HCEC 1CT (cell line): Measurements from ENCODE around the gene KRTAP21-2.
"Not testable (repeated sequence)": the region's sequence is repeated elsewhere in the genome, so short reads cannot be mapped to it uniquely, and the experiment has no call there.

Experiments used
- DNase-seq: peaks from one replicate; pipeline ENCODE4 v3.0.0-alpha.2; 2017

Gene KRTAP21-2

DNA sequence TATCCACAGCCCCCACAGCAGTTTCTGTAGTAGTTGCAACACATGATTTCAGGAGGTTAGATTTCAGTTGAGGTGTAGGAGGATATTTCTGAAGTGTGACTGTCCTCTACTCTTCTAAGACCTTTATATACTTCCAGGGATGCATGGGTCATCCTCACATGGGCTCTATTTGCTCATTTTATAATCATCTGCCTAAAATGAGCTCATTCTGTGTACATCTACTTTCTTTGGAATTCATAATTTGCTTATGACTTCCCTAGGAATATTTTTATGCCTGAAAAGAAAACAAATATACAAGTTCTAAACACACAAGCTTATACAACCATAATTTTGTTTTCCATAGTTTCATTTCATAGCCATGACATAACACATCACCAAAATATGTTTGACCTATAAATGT is at the start of gene KRTAP21-2:
Gene KRTAP21-2, minus strand, starts transcription at position 101 of the 400 bp plus-strand sequence. Its CDS starts 57 bp downstream, at position 44.
- no peak for DNase-seq

DNA sequence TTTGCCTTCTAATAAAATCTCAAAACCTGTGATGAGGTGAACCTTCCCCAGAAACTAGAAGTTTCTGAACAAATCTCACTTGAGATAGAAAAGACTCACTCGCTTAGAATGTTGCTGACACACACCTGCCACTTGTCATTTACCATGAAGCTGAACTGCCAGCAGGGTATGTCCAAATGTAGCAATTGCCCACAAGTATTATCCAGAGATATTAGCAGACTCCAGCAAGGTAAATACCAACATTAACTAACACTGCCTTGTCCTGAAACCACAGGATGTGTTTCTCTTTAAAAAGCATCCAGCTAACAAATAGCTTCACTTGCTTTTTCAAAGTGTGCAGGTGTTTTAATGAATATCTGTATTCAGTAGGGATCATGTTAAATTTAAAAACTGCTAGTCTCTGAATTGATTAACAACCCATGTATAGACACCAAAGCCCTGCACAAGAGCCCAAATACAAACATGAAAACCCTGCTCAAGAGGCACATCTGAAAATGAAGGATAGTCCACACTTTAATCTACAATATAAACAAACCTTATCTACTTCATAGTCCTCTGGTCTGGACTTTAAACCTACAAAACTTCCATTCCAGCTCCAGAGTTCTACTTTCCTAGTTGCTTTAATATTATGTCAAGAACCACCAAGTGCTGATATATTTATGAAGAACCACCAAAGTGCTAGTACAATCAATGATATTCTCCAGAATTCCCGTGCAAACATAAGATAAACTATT is 46.7 kb upstream of the KRTAP21-2 start:
- no peak for DNase-seq

DNA sequence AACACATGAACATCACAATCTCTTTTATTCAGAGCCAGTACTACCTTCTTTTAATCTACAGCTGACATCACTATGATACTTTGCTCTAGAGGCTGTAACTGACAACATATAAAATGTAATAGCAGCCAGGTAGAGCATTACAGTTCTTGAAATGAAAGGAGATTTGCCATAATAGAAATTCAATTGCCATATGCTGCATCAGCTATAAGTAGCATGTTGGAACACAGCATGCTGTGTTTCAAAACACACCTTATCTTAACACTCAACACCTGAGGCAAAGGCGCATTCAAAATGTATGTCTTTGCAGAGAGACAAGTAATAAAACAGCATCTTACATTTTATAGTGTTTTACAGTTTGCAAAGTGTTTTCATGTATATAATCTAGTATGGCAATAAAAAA is 32.2 kb upstream of the KRTAP21-2 start:
- DNase-seq: no peak

DNA sequence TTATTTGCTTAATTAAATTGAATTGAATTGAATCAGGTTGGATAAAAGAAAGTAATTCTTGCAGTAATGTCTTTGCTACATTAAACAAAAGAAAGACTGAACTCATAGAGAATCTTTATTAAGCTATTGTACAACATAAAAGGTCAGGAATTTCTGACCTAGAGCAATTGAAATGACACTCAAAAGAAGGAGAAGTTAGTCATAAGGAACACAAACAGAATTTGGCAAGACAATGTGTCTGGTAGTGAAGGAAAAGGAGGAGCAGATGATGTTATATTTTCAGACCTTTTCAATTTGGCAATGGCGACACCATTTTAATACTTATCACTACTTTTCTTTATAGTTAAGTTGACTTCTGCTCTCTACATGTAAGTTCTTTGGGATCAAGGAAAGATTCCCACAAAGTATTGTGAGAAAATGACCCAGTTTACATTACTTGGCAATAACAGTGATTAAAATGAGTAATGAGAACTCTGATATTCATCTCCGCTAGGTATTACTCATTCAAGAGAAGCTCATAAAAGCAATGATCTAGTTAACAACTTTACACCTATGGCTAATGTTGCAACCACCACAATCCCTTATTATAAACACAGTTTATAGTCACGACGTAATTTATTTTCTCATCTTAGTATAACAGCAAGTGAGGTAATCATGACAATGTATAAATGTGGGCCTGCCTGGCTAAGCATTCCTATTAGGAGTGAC is 22.8 kb upstream of the KRTAP21-2 start:
- no peak for DNase-seq

DNA sequence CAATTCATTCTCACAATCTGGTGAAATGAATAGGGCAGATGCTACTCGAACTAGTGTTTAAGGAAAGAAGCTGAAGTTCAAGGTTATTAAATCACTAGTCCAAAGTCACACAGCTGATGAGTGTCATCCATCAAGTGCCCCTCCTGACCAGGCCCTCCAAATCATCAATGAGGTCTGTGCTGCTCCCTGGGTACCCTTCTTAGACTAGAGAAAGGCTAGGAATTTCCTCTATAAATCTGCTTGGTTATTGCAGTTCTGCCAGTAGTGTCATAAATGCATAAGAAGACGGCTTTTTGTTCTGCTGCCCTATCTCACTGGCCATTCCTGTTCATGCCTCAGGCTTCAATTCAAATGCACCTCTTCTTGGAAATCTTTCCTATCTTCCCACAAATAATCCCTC is 13.7 kb upstream of the KRTAP21-2 start:
- no peak for DNase-seq

DNA sequence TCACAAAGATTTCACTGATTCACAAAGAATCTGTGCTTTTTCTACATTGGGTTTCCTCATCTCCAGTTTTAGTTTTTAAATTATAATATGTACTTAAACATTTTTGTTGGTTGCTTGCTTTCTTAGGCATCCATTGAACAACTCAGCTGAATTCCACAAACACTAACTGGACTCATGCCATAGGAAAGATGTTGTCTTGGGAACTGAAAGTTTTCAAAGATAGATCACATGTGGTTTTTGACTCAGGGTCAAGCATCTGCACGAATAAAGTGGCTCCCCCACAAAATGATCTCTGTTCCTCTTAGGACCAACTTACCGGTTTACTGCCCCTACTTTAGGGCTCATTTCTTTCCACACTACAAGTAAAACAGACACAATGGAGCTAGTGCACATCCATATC is 11.2 kb upstream of the KRTAP21-2 start:
- DNase-seq: no peak

DNA sequence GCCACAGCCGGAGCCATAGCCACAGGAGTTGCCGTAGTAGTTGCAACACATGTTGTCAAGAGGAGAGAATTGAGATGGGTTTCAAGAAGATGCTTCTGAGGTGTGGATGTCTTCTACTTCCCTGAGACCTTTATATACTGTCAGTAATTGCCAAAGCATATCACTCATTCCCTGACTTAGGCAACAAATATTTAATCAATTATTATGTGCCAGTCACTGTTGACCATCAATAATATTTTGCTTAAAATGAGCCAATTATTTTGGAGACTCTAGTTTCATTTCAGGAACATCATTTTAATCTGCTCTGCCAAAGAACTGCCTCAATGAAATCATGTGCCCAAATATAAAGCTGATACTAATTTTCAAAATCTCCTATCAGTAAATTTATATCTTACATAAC is 8.3 kb upstream of the KRTAP21-2 start, which contains the start of gene KRTAP21-1:
Gene KRTAP21-1, minus strand, starts transcription at position 101 of the 400 bp plus-strand sequence. Its CDS starts 50 bp downstream, at position 51.
- not testable (repeated sequence) for DNase-seq

DNA sequence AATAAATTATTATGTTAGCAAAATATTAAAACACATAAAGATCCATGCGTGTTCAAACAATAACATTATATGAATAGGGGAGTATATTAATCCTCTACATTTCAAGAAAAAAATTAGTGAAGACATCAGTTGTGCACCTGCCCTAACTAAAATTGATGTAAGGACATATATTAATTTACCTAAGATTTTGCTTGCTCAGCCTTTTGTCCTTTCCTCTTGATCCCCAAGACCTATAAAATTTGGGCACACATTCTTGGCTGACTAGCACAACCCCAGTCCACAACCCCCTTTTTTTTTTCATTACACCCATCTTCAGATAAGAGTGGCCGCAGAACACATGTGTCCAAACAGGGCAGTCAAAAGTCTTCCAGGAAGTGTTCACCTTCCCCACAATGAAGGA is 6.6 kb downstream of the KRTAP21-2 start:
- DNase-seq: no peak

DNA sequence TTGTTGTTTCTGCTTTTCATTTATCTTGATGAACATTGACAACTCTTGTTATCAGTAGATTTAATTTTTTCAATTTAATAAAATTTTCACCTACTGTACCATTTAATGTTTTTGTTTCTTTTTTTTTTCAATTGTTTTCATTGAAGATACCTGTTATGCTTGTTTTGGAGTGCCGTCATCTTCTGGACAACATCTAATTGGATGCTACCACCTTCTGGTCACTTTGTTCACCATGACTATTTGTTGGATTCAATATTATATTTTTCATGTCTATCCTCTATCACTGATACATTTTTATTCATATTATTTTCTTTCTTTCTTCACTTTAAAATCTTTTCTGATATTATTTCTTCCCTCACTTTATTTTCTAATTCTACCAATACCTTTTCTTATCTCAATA is 14.0 kb downstream of the KRTAP21-2 start:
- no peak for DNase-seq

DNA sequence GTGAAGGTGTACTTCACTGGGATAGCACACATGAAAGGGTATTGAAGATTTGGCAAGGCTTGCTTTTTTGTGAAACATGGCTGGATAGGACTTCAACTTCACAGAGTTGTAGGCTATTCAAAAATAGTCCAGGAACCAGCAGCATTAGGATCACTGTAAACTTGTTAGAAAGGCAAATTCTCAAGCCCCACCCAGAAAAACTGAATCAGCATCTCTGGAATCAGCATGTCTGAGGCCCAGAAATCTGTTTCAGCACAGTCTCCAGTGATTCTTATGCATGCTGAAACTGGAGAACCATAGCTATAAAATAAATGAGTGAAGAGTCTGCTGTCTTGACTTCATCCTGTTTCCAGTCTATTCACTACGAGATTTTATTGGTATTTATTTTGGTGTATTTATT is 20.3 kb downstream of the KRTAP21-2 start:
- no peak for DNase-seq

DNA sequence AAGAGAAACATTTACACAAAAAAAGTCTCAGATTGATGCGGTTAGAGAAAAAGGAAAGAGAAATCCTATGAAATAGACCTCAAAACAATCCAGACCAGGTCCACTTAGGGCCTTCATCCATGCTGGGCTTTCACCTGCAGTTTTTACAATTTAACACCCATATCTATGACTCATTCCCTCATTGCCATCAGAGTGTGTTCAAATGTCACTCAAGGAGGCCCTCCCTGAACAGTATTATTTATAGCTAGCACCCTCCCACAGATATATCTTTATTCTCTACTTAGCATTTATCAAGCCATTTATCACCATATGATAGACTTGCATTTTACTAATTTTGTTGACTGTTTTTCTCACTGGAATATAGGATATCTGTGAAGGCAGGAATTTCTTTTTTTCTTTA is 27.7 kb downstream of the KRTAP21-2 start:
- DNase-seq: no peak

DNA sequence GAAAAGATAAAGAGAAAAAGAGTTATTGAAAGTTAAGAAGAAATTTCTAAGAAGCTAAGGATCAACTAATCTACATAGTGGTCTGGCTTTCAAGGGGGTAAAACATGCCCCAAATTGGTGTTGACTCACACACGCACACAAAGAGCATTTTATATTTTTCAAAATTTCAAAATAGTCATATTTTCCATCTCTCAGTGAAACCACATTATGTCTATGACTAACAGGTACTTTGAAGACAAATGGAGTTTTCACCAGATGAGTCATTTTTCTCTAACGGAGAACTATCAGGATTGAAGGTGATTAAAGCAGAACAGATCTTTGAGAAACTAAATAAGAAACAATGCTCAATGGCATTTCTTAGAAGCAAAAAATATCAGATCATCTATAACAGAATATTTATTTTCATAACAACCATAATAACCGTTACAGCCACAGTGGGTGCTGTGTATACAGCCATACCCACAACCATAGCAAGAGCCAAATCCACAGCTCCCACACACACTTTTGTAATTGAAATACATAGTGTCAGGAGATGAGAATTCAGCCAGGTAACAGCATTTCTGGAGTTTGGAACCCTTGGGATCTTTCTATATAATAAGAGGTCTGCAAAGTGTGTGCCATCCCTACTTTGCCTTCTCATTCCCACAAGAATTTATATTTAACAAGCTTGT is 28.7 kb downstream of the KRTAP21-2 start, which contains the start of gene KRTAP21-3:
Gene KRTAP21-3, minus strand, starts transcription at position 539 of the 671 bp plus-strand sequence. Its CDS starts 18 bp downstream, at position 521.
- no peak for DNase-seq

DNA sequence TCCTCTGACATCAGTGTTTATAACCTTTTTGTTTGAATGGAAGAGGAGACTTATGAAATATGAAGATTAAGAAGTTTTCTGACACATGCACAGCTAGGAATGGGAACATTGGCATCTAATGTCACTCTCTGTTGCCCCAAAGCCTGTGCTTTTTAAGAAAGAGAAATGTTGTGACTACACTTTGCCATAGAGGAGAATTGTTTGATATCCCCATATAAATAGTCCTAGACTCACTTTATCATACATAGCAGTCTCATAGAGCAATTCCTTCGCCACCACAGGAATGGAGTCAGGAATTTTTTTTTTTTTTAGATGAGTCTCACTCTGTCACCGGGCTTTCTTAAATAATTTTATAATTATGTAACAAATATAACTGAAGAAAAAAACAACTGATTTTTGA is 30.0 kb downstream of the KRTAP21-2 start:
- DNase-seq: no peak

DNA sequence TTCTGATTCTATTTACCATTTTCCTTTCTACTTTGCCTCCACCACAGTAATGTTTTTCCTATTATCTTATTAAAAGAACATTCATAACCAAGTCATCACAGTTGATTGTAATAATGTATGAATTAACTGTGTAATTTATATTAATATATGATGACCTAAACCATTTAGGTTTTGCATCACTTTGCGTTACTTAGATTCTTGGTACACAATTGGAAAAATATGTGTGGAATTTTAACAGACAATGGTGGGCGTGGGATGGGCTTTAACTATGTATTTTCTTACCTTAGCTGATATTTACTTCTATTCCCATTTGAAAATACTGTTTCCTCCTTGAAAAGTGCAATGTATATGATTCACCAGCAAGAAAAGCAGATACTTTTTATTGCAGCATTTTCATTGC is 32.1 kb downstream of the KRTAP21-2 start:
- DNase-seq: no peak

DNA sequence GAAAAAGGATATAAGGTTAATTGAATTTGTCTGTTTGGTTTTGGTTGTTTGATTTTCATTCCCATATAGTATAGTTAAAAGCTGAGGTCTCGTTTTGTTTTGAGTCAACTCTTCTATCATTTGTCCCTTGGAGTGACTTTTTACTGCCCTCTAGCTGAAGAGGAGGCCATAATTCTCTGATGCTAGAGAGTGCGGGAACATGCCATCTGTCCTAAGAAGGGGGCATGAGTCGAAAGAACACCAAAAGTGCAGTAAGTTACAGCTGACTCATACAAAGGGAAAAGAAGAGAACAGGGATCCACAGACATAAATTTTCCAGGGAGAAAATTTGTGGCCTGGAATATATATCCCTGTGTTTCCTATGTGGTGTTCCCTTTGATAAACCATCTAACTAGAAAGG is 32.6 kb downstream of the KRTAP21-2 start:
- no peak for DNase-seq

DNA sequence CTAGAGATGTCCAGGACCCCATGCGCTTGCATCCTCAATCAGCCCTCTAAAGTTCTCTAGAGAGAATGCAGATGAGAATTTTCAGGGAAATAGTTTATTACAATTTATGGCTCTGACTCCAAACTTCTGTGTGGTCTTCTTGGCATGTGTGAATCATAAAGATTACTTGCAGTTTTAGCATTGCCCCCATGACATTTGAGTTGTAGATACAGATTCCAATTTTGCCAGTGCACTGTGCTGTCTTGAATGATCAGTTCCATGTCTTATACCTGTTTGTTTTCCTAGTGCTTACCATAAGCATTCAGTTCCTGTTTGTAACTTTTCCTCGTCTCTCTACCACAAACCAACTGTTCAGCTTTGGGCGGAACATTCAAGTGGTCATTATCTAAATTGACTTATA is 33.3 kb downstream of the KRTAP21-2 start:
- DNase-seq: no peak

DNA sequence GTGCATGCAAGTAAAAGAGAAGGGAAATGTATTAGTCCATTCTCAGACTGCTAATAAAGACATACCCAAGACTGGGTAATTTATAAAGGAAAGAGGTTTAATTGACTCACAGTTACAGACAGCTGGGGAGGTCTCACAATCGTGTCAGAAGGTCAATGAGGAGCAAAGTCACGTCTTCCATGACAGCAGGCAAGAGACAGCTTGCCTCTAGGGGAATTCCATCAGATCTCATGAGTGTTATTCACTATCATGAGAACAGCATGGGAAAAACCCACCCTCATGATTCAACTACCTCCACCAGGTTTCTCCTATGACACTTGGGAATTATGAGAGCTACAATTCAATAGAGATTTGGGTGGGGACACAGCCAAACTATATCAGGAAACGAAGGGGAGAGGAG is 36.6 kb downstream of the KRTAP21-2 start:
- DNase-seq: no peak

DNA sequence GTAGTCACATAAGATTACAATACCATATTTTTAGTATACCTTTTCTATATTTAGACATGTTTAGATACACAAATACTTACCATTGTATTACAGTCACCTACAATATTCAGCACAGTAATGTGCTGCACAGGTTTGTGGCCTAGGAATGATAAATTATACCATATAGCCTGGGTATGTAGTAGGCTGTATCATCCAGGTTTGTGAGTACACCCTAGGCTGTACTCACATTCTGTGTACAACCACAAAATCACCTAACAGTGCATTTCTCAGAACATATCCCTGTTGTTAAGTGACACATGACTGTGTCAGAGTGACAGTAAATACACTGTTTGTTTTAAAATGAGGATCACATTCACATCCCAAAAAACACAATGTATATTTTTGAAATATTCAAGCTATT is 39.6 kb downstream of the KRTAP21-2 start:
- DNase-seq: no peak
